HL-60/S4 (cell line): ENCODE data around the gene HPF1.
"Not testable (repeated sequence)": the region's sequence is repeated elsewhere in the genome, so short reads cannot be mapped to it uniquely, and the experiment has no call there.

Experiments
- in situ Hi-C: fragments of 300-500 bp; cut with MboI; formaldehyde crosslinking; loops from 2 replicates; pipeline ENCODE4 v1.14.3; 2022; ENCODE audit warnings: low sequenced_read_pairs

Gene HPF1

GRCh38 chr4:169757575-169758184, at the start of gene HPF1:
Gene HPF1, minus strand, starts transcription at chr4:169757944. Its CDS starts 67 bp downstream, at chr4:169757877.
- in situ Hi-C loops, result no loop called here

- in situ Hi-C loops, result loop anchor here (25.0 kb wide), 1 partner anchor 231 kb away; the partner anchor contains the start of gene MFAP3L
Observed at GRCh38 chr4:169806770-169807169, 49.0 kb upstream of the HPF1 start.

GRCh38 chr4:169803413-169803812, 45.7 kb upstream of the HPF1 start:
- in situ Hi-C loops, result loop anchor here (25.0 kb wide), 1 partner anchor 234 kb away; the partner anchor contains the start of gene MFAP3L

GRCh38 chr4:169802873-169803272, 45.1 kb upstream of the HPF1 start:
- in situ Hi-C loops, result loop anchor here (25.0 kb wide), 1 partner anchor 234 kb away; the partner anchor contains the start of gene MFAP3L

GRCh38 chr4:169800541-169800940, 42.8 kb upstream of the HPF1 start:
- in situ Hi-C loops, result loop anchor here (25.0 kb wide), 1 partner anchor 237 kb away; the partner anchor contains the start of gene MFAP3L

- in situ Hi-C loops, result no loop called here
Observed at GRCh38 chr4:169799260-169799659, 41.5 kb upstream of the HPF1 start.

- in situ Hi-C loops, result no loop called here
Observed at GRCh38 chr4:169795585-169795984, 37.8 kb upstream of the HPF1 start.

- in situ Hi-C loops, result no loop called here
Observed at GRCh38 chr4:169791527-169792156, 33.9 kb upstream of the HPF1 start.

GRCh38 chr4:169791062-169791461, 33.3 kb upstream of the HPF1 start:
- in situ Hi-C loops, result no loop called here

GRCh38 chr4:169774466-169775445, 17.0 kb upstream of the HPF1 start:
- in situ Hi-C loops, result no loop called here

- in situ Hi-C loops, result no loop called here
Observed at GRCh38 chr4:169773889-169774288, 16.1 kb upstream of the HPF1 start.

- in situ Hi-C loops, result not testable (repeated sequence)
Observed at GRCh38 chr4:169771556-169772080, 13.9 kb upstream of the HPF1 start.

- in situ Hi-C loops, result no loop called here
Observed at GRCh38 chr4:169770416-169770815, 12.7 kb upstream of the HPF1 start.

GRCh38 chr4:169768385-169768784, 10.6 kb upstream of the HPF1 start:
- in situ Hi-C loops, result no loop called here

- in situ Hi-C loops, result no loop called here
Observed at GRCh38 chr4:169766741-169767140, 9.0 kb upstream of the HPF1 start.

GRCh38 chr4:169765835-169766234, 8.1 kb upstream of the HPF1 start:
- in situ Hi-C loops, result no loop called here

GRCh38 chr4:169761846-169762245, 4.1 kb upstream of the HPF1 start:
- in situ Hi-C loops, result no loop called here

GRCh38 chr4:169758401-169758962, 738 bp upstream of the HPF1 start:
- in situ Hi-C loops, result no loop called here

- in situ Hi-C loops, result no loop called here
Observed at GRCh38 chr4:169756971-169757574, 671 bp downstream of the HPF1 start.

- in situ Hi-C loops, result no loop called here
Observed at GRCh38 chr4:169745291-169745690, 12.5 kb downstream of the HPF1 start.
